GM19193 (cell line): ENCODE data around the gene OR8B4.

ENCODE experiments used
- POLR2A ChIP-seq: IDR thresholded peaks from 4 replicates; pipeline ENCODE4 v1.6.1; 2011; ENCODE audit not compliant: insufficient read depth, insufficient read length; ENCODE audit errors: extremely low read depth

OR8B4 gene

GRCh38 chr11:124424384-124424921, at the start of gene OR8B4:
Gene OR8B4 (minus strand): TSS chr11:124424871. CDS start chr11:124424871, 0 bp downstream.
- no peak for TF ChIP-seq POLR2A

DNA sequence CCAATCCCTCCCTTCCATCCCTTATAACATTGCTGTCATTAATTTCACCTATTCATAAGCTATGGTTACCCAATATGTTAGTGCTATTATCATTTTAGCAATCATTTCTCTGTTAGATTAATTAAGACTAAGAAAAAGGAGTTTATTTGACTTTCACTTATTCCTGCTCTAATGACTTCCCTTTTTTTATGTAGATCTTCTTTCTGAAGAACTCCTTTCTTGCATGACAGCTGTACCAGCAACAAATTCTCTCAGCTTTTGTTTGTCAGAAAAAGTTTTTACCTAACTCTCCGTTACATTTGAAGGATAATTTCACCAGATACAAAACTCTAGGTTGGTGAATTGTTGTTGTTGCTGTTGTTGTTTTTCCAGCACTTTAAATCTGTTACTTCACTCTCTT, 49.4 kb upstream of the OR8B4 start:
- TF ChIP-seq POLR2A: no peak

DNA sequence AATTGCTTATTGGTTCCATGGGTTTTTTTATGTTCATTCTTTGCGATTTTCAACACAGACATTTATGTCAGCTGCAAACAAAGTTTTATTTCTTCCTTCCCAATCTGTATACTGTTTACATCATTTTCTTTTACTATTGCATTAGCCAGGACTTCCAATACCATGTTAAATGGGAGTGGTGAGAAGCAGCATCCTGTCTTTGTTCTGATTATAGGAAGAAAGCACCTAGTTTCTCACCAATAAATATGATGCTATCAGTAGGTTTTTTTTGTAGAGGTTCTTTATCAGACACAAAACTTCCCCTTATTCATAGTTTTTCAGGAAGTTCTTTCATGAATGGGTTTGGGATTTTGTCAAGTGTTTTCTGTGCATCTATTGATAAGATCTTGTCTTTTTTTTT, 48.8 kb upstream of the OR8B4 start:
- TF ChIP-seq POLR2A: no peak

DNA sequence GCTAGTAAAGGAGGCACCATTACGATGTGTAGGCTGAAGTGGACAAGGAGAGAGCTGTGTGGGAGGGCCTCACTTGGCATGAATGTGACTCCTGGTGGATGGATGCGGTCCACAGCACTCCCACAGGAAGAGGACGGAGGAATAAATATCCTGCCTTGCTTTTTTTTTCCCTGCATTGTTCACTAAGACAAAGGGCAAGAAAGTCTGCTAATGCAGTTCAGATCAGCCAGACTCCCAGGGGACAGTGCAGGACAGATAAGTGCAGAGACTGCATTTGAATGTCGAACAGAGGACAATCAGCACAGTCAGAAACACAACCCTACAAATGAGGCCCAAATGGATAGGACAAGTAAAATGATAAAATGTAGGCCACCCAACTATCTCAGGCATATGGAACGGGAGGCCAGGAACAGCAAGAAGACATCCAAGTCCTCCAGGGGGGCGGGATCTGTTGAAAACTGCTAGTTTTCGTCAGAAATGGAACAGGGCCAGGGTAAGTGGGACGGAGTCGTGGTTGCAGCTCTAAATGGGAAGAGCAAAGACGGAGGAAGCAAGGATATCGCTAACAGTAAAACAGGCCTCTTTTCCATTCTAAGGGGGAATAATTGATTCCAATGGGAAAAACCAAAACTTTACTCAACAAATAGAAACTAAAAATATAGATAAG, 46.0 kb upstream of the OR8B4 start:
- no peak for TF ChIP-seq POLR2A

- no peak for TF ChIP-seq POLR2A
Measured at GRCh38 chr11:124467381-124467927, 42.8 kb upstream of the OR8B4 start.

GRCh38 chr11:124465368-124465767, 40.7 kb upstream of the OR8B4 start:
- no peak for TF ChIP-seq POLR2A

DNA sequence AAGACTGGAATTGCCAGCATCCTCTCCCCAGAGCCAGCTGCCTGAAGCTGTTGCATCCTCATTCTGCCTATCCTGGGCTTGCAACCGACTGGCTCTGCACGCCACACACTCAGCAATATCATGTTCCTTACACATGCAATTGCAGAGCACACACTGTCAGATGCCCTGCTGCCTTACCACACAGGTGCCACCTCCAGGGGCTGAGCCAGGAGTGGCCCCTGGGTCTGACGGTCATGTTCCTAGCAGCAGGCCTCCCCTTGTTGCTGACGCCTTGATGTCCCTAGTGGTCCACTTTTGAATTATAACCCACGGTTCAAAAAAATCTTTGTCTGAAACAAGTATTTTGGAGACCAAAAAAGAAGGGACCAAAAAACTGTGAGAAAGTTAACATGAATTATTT, 39.3 kb upstream of the OR8B4 start:
- TF ChIP-seq POLR2A: no peak

DNA sequence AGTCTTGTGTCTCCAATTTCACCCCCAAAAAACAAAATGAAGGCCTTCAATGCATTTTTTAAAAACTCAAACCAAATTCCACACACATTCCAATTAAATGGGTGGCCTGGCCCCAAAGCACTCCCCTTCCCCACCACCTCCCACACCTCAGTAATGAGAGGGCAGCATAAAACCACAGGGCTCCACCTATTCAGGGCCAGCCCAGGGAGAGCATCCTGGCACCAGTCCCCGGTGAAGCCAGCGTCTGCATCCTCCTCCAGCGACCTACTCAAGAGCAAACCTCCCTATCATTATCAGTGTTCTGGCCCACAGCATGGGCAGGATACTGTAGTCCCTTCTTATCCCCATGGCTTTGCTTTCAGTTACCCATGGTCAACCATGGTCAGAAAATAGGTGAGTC, 38.7 kb upstream of the OR8B4 start:
- no peak for TF ChIP-seq POLR2A

DNA sequence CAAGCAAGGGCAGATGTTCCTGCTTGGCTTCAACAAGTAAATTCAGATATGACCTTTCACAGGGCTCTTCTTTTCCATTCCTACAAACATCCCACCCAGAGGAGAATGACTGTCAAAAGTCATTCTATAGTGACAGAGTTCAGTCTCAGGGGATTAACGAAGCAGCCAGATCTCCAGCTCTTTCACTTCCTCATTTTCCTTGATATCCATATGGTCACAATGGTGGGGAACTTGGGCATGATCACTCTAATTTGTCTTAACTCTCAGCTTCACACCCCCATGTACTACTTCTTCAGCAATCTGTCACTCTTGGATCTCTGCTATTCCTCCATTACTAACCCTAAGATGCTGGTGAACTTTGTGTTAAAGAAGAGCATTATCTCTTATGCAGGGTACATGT, 35.8 kb upstream of the OR8B4 start:
- TF ChIP-seq POLR2A: no peak

GRCh38 chr11:124454552-124454951, 29.9 kb upstream of the OR8B4 start:
- TF ChIP-seq POLR2A: no peak

GRCh38 chr11:124446916-124447315, 22.2 kb upstream of the OR8B4 start:
- TF ChIP-seq POLR2A: no peak

DNA sequence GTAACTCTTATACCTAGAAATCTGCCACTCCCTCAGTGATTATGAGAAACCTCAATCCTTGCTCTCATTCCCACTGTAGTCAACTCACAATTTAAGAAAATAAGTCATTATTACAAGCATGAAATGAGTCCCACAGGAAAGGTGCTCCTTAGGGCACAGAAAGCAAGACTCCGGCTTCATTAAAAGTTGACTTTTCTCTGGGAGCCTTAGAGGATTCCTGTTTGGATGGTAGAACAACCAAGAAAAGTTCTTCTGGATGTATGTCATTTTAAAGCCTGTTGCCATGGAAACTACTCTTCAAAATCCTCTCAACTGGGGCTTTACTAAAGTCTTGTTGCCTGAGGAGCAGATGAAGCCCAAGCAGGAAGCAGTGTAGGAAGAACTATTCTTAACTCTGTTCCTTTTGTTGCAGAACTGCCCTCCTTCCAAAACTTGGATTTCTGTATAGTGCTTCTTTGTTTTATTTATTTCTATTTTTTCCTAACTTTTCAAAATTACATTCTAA, 21.0 kb upstream of the OR8B4 start, which contains the start of gene OR8B8:
TSS of gene OR8B8 (minus strand) at position 51 of the 505 bp plus-strand sequence. CDS start 4,611 bp downstream, outside the sequence.
- TF ChIP-seq POLR2A: no peak

- TF ChIP-seq POLR2A: no peak
Measured at GRCh38 chr11:124442847-124443246, 18.2 kb upstream of the OR8B4 start.

DNA sequence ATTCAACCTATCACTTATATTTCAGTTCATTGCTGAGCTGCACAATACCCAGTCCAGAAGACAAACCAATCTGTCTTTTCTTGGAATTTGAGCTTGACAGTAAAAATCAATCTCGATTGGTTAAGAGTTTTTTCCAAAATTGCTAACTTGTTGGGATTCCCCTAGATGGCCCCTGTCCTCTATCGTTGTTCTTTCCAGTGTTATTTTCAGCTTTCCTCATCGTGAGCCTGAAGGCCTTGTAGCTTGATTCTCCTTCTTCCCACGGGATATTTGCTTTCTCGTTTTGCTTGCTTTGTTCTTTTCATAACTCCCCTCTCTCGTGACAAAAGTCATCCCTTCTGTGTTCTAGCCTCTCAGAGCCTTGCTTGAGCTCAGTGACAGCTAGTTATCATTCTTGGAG, 17.8 kb upstream of the OR8B4 start:
- no peak for TF ChIP-seq POLR2A

- TF ChIP-seq POLR2A: no peak
Measured at GRCh38 chr11:124441519-124441918, 16.8 kb upstream of the OR8B4 start.

DNA sequence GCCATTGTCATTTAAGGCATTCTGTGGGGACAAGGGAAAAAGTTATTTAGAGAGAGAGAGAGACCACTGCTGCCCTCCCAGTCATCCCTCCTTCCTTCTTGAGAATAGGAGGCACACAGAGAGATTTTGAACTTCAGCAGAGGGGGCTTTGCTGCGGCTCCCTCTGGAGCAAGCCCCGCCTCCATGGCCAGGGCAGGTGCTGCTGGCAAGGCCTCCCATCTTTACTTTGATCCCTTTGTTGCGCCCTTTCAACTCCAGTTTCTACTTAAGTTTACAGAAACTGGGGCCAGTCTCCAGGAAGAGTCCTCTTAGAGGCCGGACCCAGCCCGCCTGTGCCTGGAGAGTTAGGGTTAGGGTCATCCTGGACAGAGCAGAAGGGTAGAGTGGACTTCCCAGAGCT, 16.4 kb upstream of the OR8B4 start:
- no peak for TF ChIP-seq POLR2A
